RWPE1 (cell line): ENCODE data around the gene TEAD3.

ENCODE experiments used
- CTCF ChIA-PET: fragments of 350-600 bp; sonication (Branson Sonifier 250); formaldehyde crosslinking; extraction: SDS; loops from one replicate; lab custom pipeline; 2021; lab: Yijun Ruan, JAX
- POLR2A ChIA-PET: fragments of 400-600 bp; formaldehyde crosslinking; extraction: SDS; loops from one replicate; lab custom pipeline; 2020; ENCODE audit warnings: antibody characterized with exemption; ENCODE audit not compliant: low non-redundant PET; lab: Yijun Ruan, JAX
- DNase-seq: peaks from one replicate; pipeline ENCODE4 v3.0.0; 2012; ENCODE audit warnings: low spot score
- H3K27ac ChIP-seq: fragments of 450-650 bp; 2 replicates; pipeline ENCODE4 v1.5.1; 2017
- TF ChIP-seq, protein P1 (sequence below): fragments of 450-650 bp; conservative IDR thresholded peaks from 2 replicates; pipeline ENCODE4 v1.5.1; 2017; ENCODE audit warnings: low read depth, mild to moderate bottlenecking

Gene TEAD3

DNA sequence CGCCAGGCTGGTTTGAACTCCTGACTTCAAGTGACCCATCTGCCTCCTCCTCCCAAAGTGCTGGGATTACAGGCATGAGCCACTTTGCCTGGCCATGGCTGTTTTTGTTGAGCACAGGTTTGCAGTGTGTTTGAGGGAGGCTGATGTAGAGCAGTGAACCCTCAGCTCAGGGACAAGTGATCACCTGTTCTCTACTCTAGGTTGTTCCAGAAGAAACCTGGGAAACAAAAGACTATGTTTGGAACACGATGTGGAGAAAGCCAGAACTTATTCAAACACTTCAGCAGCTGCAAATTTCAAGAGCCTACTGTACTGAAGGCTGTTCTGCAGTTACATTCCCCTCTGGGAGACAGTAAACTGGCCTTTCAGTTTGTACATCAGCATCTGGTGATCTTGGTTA lies 11.1 kb upstream of the TEAD3 start:
- ChIA-PET CTCF (no interaction called here), POLR2A (no interaction called here)
- DNase-seq, result no peak
- TF ChIP-seq, protein P1, sequence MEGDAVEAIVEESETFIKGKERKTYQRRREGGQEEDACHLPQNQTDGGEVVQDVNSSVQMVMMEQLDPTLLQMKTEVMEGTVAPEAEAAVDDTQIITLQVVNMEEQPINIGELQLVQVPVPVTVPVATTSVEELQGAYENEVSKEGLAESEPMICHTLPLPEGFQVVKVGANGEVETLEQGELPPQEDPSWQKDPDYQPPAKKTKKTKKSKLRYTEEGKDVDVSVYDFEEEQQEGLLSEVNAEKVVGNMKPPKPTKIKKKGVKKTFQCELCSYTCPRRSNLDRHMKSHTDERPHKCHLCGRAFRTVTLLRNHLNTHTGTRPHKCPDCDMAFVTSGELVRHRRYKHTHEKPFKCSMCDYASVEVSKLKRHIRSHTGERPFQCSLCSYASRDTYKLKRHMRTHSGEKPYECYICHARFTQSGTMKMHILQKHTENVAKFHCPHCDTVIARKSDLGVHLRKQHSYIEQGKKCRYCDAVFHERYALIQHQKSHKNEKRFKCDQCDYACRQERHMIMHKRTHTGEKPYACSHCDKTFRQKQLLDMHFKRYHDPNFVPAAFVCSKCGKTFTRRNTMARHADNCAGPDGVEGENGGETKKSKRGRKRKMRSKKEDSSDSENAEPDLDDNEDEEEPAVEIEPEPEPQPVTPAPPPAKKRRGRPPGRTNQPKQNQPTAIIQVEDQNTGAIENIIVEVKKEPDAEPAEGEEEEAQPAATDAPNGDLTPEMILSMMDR, result no peak
- H3K27ac ChIP-seq, result no peak overlapping the region

DNA sequence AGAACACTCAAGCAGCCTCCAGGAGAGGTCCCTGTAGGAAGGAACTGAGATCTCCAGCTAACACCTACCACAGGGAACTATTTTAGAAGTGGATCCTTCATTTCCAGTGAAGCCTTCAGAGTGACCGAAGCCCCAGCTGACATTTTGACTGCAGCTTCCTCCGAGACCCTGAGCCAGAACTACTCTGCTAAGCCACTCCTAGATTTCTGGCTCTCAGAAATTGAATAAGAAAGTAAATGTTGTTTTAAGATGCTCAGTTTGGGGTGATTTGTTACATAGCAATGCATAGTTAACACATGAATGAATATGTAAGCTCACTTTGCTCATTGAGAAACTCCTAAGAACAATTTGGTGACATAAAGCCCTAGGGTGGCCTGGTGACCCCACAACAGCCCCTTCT lies 10.3 kb upstream of the TEAD3 start:
- no peak for DNase-seq
- no peak overlapping the region for H3K27ac ChIP-seq
- TF ChIP-seq, protein P1, result no peak
- POLR2A ChIA-PET, result no interaction called here
- CTCF ChIA-PET, result interaction anchor here (0.5 kb wide), 1 partner anchor 583 kb away, joined by 3 read pairs; no protein-coding TSS in a partner anchor

DNA sequence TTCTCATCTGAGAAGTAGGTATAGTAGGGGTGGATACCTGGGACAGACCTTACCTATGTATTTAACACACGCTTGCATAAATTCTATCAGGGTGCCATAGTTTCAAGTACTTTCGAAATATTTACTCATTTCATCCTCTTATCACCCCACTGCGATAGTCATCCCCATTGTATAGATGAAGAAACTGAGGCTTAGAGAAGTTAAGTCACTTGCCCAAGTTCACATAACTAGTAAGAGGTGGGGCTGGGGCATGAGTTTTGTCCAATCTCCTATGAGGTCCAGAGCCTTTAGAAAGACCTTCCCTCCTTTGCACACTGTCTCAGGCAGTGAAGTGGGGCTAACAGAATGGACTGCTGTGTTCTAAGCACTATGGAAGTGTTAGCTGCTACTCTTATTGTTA lies 9.7 kb upstream of the TEAD3 start:
- ChIA-PET CTCF (interaction anchor here (0.6 kb wide), 1 partner anchor 18 kb away, joined by 3 read pairs; no protein-coding TSS in a partner anchor), POLR2A (no interaction called here)
- H3K27ac ChIP-seq, result no peak overlapping the region
- TF ChIP-seq, protein P1, result no peak
- DNase-seq, result no peak

DNA sequence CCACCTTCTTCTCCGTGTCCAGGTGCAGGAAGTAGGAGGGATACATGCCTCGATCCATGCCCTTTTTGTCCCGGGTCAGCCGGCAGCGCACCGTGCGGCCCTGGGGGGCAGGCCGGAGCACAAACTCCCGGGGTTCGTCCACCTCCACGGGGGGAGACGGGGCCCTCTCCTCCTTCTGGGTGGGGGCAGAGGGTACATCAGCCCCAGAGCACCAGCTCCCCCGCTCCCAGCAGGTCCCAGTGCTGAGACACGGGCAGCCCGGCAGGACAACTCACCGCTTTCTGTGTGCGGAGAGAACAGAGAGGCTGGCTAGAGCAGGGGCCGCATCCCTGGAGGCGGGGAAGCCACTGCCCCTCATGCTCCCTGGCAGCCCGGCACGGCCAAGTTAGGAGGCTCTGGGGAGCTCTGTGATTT lies 9.1 kb upstream of the TEAD3 start:
- no peak for DNase-seq
- CTCF ChIA-PET, result interaction anchor here (0.6 kb wide), 1 partner anchor 18 kb away, joined by 3 read pairs; no protein-coding TSS in a partner anchor
- POLR2A ChIA-PET, result no interaction called here
- TF ChIP-seq, protein P1, result no peak
- H3K27ac ChIP-seq, result no peak overlapping the region

DNA sequence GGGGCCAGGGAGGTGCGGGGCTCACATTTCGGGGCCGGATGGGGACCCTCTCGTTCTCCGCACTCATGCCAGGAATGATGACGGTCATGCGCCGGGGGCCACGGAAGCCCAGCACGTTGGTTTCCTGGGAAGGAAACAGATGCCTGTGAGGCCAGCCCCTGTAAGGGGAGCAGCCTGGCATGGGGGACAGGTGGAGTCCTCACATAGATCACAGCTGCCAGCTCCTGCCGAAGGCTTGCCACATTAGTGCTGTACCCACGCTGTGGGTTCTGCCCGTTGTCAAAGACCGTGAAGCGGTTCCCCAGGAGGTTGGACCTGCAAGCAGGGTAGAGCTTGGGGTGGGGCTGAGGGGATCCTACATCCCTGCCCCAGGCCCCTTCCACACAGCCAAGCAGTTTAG lies 6.7 kb upstream of the TEAD3 start:
- H3K27ac ChIP-seq, result no peak overlapping the region
- no peak for DNase-seq
- TF ChIP-seq, protein P1, result no peak
- CTCF ChIA-PET, result interaction anchor here (0.6 kb wide), 1 partner anchor 12 kb away, joined by 4 read pairs; no protein-coding TSS in a partner anchor
- POLR2A ChIA-PET, result no interaction called here

DNA sequence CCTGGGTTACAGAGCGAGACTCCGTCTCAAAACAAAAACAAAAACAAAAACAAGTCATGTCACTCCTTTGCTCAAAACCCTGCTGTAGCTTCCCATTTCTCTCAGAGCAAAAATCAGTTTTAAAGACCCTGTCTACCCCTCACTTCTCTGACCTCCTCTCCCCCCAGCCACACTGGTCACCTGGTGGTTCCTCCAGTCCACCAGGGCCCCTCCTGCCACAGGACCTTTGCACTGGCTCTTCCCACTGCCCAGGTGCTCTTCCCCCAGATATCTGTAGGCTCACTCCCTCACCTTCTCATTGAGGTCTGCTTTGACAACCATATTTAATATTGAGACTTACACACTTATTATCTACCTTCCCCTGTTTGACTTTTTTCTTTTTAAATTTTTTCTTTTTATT lies 4.9 kb upstream of the TEAD3 start:
- no peak overlapping the region for H3K27ac ChIP-seq
- TF ChIP-seq, protein P1, result no peak
- no peak for DNase-seq
- ChIA-PET POLR2A (no interaction called here), CTCF (interaction anchor here (0.6 to 0.7 kb wide), 2 partner anchors 92 to 256 kb away, joined by 3 to 4 read pairs; no protein-coding TSS in a partner anchor)
